ENCODE results near the gene KCNE4. TPM values are rescaled to one million over a fixed set of nuclear protein-coding genes. Genes with fewer than 3 reads are reported as not detected.

Gene KCNE4
- total and polyA plus RNA-seq, 9 of the 15 experiments (the other 6 are each of a cell fraction or from before 2014, with no cell fraction given) = not detected

DNA sequence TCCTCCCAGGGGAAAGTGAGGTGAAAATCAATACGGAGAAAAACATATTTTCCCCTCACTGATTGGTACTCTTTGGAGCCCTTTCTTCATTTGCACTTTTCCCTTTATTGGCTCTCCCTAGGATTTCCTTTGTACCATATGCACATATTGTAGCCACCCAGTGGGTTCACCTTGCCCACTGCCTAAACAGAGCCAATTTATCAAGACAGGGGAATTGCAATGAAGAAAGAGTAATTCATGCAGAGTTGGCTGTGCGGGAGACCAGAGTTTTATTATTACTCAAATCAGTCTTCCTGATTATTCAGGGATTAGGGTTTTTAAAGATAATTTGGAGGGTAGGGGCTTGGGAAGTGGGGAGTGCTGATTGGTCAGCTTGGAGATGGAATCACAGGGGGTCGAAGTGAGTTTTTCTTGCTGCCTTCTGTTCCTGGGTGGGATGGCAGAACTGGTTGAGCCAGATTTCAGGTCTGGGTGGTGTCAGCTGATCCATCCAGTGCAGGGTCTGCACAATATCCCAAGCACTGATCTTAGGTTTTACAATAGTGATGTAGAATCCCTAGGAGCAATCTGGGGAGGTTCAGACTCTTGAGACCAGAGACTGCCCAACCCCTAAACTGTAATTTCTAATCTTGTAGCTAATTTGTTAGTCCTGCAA is 15.1 kb upstream of the KCNE4 start:
- POLR2A ChIA-PET = no interaction called here
- intact Hi-C loops (cut with micrococcal nuclease) = no loop called here

More for the DNA sequence above, 15.1 kb upstream of the KCNE4 start:
- DNase-seq (ENCODE audit: extremely low read depth in 1 of 4, low spot score in 3 of 4) = no peak
- ATAC-seq = no peak
- BruUV-seq (replicated peaks) = no TSS peak
- Histone ChIP-seq H3K9me3 (replicated peaks; ENCODE audit: control insufficient read depth, insufficient read depth, low read depth, low read length) (no peaks in the 10 kb centered on the region), H2AFZ (ENCODE audit: low read depth, low read length) (no peak overlapping the region), H3K27ac (ENCODE audit: extremely low read depth, low read depth, low read length) (no peak overlapping the region), H3K36me3 (ENCODE audit: control insufficient read depth, insufficient read depth, low read length) (no peaks in the 10 kb centered on the region), H3K4me1 (replicated peaks in 1 of 2; ENCODE audit: control insufficient read depth in 2 of 2, insufficient read depth in 2 of 2, low read length in 2 of 2) (peaks cover 4 to 13% of the 10 kb centered on the region in 2 experiments; a peak in 3 of 5 replicates), H3K9ac (ENCODE audit: insufficient read depth in 1 of 2, low read depth in 2 of 2, low read length in 2 of 2) (no peak overlapping the region), H3K4me3 (no peak overlapping the region), H3K79me2 (ENCODE audit: control insufficient read depth, insufficient read depth, low read length) (no peaks in the 10 kb centered on the region), H4K20me1 (replicated peaks; ENCODE audit: control insufficient read depth, insufficient read depth, low read length) (no peaks in the 10 kb centered on the region), H3K27me3 (ENCODE audit: control insufficient read depth in 2 of 2, insufficient read depth in 2 of 2, low read length in 2 of 2) (no peaks in the 10 kb centered on the region), H3K4me2 (ENCODE audit: insufficient read depth, low read length) (no peak overlapping the region), H3K9me1 (ENCODE audit: control insufficient read depth, insufficient read depth, low read length) (no peaks in the 10 kb centered on the region)
- TF ChIP-seq TGIF2 (CRISPR knock-in tag; IDR thresholded peaks at IDR 0.05) (no peak), RUNX1 (IDR thresholded peaks at IDR 0.05; ENCODE audit: low read depth) (no peak), HMG20B (CRISPR knock-in tag; IDR thresholded peaks at IDR 0.05) (no peak), POLR3A (IDR thresholded peaks at IDR 0.05; ENCODE audit: borderline replicate concordance, extremely low read depth, insufficient read depth, insufficient read length) (no peak), CREBBP (IDR thresholded peaks at IDR 0.05; ENCODE audit: low read depth, low read length) (no peak), NR2F6 (CRISPR knock-in tag; IDR thresholded peaks at IDR 0.05) (no peak), YBX1 (IDR thresholded peaks at IDR 0.05) (no peak), SP1 (CRISPR knock-in tag; IDR thresholded peaks at IDR 0.05) (no peak), GABPB1 (CRISPR knock-in tag; IDR thresholded peaks at IDR 0.05) (no peak), POLR2H (tag; IDR thresholded peaks at IDR 0.05; ENCODE audit: low read depth) (no peak), FUS (optimal IDR thresholded peaks at IDR 0.05; ENCODE audit: low read depth, low read length) (no peak), POLR2A (conservative IDR thresholded peaks at IDR 0.05) (no peak)
- TF ChIP-seq, protein P1, sequence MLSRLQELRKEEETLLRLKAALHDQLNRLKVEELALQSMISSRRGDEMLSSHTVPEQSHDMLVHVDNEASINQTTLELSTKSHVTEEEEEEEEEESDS (CRISPR knock-in tag; IDR thresholded peaks at IDR 0.05) = no peak
- TF ChIP-seq, protein P2, sequence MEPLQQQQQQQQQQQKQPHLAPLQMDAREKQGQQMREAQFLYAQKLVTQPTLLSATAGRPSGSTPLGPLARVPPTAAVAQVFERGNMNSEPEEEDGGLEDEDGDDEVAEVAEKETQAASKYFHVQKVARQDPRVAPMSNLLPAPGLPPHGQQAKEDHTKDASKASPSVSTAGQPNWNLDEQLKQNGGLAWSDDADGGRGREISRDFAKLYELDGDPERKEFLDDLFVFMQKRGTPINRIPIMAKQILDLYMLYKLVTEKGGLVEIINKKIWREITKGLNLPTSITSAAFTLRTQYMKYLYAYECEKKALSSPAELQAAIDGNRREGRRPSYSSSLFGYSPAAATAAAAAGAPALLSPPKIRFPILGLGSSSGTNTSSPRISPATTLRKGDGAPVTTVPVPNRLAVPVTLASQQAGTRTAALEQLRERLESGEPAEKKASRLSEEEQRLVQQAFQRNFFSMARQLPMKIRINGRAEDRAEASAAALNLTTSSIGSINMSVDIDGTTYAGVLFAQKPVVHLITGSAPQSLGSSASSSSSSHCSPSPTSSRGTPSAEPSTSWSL (CRISPR knock-in tag; IDR thresholded peaks at IDR 0.05; ENCODE audit: borderline replicate concordance) = no peak
- CTCF ChIA-PET (ENCODE audit: low intra/inter-chr PET ratio) = no interaction called here
- in situ Hi-C loops (cut with MboI) = no loop called here
- 70% methylated on average over 2 of the region's 3 CpGs for WGBS (ENCODE audit: insufficient coverage, low coverage, missing lambda C conversion rate)
- no peak for FAIRE-seq
